HG02884 (cell line): Measurements from ENCODE around the gene PAX6.

ENCODE experiments used
- ATAC-seq: cut with Tn5 transposase; IDR thresholded peaks from one replicate; pipeline ENCODE4 v1.9.1; 2021; ENCODE audit warnings: mild to moderate bottlenecking, moderate library complexity; ENCODE audit not compliant: unreplicated experiment

PAX6 gene

GRCh38 chr11:31810779-31811647 is at the start of gene PAX6:
TSS of gene PAX6 (minus strand) at chr11:31811322. CDS start at chr11:31806411, 4,911 bp downstream.
- ATAC-seq: peak; percentile 57

DNA sequence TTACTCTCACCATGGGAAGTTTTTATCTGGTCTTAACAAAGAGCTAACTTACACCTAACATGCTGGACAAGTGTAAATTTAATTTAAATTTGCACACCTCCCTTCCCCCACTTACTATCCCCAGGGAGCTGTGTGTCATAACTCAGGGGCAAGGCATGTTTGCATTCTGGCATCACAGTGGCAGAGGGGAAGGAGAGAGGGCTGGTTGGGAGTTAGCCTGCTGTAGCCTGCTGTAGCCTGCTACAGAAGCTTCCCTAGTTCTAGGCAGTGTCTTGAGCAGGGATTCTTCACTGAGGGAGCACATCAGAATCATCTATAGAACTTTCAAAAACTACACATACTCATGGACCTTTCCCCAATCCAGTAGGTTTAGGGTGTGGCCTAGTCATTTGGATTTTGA is 49.3 kb upstream of the PAX6 start:
- no peak for ATAC-seq

GRCh38 chr11:31856248-31856647 is 45.1 kb upstream of the PAX6 start:
- ATAC-seq: no peak

GRCh38 chr11:31855466-31855865 is 44.3 kb upstream of the PAX6 start:
- ATAC-seq: no peak

GRCh38 chr11:31850365-31850764 is 39.2 kb upstream of the PAX6 start:
- no peak for ATAC-seq

DNA sequence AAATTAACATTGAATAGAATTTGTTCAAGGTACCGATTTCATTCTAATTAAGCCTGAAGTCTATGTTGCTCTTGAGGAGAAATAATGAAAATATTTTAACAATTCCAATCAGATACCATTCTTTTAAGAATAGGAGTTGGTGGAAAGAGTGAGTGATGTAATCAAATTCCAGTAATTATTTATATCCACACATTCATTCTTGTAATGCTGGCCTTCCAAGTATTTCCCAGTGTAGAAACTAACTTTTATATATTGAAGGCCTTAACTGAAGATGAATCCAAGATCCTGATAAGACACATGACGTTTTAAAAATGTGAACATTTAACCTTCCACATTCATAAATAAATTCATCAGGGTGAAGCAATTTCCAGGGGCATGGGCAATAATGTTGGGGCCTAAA is 36.6 kb upstream of the PAX6 start:
- no peak for ATAC-seq

GRCh38 chr11:31845331-31845730 is 34.2 kb upstream of the PAX6 start:
- no peak for ATAC-seq

- ATAC-seq: no peak
These were observed 33.2 kb upstream of the PAX6 start for GRCh38 chr11:31844351-31844750.

GRCh38 chr11:31841435-31841834 is 30.3 kb upstream of the PAX6 start:
- no peak for ATAC-seq

- no peak for ATAC-seq
These were observed 23.1 kb upstream of the PAX6 start for GRCh38 chr11:31834237-31834636.

DNA sequence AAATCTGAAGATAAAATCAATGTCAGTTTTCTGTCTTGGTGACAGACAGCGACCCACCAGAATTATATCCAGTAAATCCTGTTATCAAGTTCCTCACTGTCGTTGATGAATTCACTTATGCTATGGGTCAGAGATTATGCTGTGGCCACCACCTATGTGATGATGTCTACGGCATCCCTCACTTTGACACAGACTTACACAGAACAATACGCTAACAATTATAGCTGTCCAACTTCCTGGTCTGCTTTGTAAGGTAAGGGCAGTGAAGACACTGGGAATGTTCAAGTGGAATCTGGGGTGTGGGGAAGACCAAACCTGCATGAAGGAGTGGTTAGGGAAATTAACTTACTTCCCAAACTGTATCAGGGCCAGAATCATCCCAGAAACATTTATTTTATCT is 19.3 kb upstream of the PAX6 start:
- no peak for ATAC-seq

DNA sequence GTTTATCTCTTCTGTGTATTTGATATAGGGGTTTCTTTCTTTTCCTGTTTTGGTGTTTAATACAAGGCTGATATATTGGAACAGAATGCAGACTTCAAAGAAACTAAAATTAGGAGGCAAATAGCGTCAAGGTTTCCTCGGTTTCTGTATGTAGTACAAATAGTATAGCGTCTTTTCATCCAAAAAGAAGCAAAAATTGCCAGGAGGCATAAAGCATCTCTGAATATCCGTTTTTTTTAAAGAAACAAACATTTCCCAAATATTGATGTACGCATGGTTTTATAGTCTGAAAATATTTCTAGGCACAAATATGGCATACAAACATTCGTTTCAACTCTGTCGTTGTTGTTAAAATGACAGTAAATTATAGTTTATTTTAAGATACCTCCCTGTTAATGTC is 17.1 kb upstream of the PAX6 start:
- no peak for ATAC-seq

- no peak for ATAC-seq
These were observed 16.5 kb upstream of the PAX6 start for GRCh38 chr11:31827455-31828206.

DNA sequence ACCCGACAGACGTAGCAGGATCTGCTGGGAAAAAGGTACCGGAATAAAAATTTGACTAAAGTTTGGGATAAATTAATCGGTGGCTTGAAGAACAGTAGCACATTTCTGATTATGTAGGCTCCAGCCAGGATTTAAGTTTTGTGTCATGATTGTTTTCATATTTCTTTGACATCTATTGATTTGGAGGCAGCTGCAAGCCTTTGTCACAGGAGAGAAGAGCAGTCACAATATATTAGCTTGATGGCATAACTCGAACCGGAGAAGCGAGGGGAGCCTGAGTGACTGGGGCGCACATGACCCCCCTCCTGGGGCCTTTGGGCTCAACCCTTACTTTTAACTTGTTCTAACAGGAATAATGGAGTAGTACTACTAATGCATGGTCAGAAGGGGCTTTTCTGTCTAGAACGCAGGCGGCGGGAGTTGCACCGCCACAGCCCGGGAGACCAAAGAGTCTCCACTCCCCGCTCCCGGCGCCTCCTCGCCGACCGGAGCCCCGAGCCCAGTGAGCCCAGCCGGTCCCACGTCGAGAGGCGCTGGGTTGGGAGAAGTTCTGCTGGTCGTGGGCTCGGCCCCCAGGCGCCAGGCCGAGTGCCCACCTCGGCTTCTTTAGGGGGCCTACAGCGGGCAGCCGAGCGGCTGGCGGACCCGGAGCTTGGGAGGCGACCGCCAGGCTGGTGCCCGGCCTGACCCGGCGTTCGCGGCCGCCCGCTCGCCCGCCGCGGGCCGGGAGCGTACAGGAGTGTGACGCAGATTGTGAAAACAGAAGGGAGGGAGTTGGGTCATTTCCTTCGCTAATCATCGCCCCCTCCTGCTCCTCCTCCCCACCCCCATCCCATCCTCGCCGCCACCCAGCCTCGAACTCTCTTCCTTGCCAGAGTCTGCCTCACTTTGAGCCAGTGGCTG is 15.7 kb upstream of the PAX6 start:
- no peak for ATAC-seq

DNA sequence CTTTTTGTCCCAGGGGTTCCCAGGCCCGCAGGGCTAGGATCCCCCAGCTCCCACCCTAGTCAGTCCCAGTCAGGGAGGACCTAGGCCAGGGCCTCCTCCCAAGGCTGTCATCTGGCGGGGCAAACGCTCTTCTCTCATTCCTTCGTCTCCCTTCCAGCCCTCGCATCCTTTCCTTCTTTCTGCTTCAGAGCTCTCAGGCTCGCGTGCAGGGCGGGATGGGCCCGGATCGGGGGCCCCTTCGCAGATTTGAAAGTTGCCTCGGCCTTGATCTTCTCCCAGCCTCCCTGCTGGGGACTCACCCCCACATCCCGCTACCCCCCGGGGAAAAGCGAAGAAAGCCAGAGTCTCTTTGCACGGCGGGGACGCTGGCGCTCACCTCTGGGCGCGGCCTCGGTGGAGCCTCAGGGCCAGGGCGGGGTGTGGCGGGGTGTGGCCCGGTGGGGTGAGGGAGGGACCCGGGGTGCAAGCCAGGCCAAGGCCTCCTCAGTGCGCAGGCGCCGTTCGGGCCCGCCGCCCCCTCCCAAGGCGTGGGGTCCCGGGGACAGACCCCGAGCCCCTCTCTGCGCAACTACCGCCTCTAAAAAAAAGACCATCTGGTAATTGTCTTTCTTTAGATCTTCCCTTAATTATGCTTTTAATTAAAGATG is 14.8 kb upstream of the PAX6 start:
- ATAC-seq: no peak

DNA sequence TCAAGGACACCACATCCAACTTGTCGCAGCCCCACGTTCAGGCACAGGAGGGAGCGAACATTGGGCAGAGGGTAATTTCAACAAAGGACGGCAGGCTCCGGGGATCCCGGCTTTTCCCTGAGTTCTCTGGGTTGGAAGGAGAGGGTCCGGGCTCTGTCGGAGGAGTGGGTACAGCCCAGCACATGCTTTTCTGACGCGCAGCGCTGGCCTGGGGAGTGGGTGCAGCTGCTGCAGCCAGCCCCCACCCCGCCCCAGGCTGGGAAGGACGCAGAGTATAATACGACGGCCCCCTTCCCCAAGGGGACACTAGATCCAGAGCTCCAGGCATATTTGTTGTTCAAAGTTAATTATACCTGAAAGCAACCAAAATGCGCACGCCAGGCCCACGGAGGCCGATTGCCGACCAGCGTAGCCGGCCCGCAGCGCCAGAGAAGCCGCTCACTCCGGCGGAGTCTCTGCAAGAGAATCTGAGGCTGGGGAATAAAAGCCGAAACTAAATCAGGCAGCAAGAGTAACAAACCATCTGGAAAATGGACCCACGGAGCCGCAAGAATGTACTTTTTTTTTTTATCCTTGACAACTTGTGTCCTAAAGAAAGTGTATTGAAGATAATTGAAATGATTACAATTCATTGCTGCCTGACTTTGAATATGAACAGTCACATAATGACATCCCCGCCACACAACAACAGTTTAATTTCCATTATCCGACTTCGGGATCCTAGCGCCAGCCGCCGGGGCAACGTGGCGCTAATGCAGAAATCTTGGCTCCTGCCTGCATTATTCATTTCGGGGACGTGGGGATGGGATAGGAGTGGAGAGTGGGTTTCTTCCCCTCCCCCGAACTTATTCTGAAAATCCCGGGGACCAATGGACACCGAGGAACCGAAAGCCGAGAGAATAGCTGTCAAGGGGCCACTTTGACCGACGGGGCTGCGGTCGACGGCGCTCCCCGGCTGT is 14.0 kb upstream of the PAX6 start:
- no peak for ATAC-seq

GRCh38 chr11:31824332-31824878 is 13.3 kb upstream of the PAX6 start:
- no peak for ATAC-seq

DNA sequence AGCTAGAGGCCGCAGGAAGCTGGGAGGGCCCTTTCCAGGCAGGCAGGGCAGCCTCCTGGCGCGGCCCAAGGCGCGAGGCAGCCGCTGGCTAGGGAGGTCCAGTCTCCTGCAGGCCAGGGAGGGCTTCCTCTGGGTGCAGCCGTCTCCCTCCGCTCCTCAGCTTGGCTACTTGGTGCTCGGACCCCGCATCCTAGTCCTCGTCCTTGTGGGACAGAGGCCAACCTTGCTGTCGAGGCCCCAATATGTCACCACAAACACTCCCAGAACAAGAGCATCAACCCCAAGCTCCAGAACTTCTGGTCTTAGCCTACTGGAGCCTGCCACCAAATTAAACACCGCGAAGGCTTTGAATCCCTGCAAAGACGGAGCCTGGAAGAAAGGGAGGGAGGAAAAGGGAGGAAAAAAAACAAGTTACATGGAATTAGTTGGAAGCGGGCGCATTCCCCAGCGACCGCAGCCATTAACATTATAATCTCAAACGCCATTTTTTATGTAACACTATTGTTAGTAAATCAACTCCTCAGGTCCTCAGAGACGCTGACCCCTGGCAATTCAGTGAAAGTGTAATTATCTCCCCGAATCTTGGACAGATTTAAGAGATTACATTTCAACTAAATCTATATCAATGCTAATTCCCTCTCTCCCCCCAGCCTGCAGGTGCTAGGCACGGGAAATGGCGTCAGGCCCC is 12.7 kb upstream of the PAX6 start:
- ATAC-seq: no peak
